KG1 (cell line): Measurements from ENCODE around the gene DYDC1.
"Not testable (repeated sequence)": the region's sequence is repeated elsewhere in the genome, so short reads cannot be mapped to it uniquely, and the experiment has no call there.

Experiments
- DNase-seq: peaks from one replicate; lab custom pipeline; 2025; lab: John Stamatoyannopoulos, UW

Gene DYDC1

GRCh38 chr10:80344276-80344675 is 12.3 kb downstream of the DYDC1 start:
- no peak for DNase-seq

GRCh38 chr10:80333983-80334382 is 22.6 kb downstream of the DYDC1 start:
- no peak for DNase-seq

- no peak for DNase-seq
These were observed 31.6 kb downstream of the DYDC1 start for GRCh38 chr10:80324891-80325364.

GRCh38 chr10:80324086-80324485 is 32.5 kb downstream of the DYDC1 start:
- no peak for DNase-seq

GRCh38 chr10:80323311-80323710 is 33.2 kb downstream of the DYDC1 start:
- no peak for DNase-seq

- no peak for DNase-seq
These were observed 33.8 kb downstream of the DYDC1 start for GRCh38 chr10:80322711-80323110.

- DNase-seq: no peak
These were observed 34.4 kb downstream of the DYDC1 start for GRCh38 chr10:80322158-80322557.

- no peak for DNase-seq
These were observed 35.4 kb downstream of the DYDC1 start for GRCh38 chr10:80321183-80321582.

GRCh38 chr10:80320377-80320776 is 36.2 kb downstream of the DYDC1 start:
- DNase-seq: no peak

- no peak for DNase-seq
These were observed 36.7 kb downstream of the DYDC1 start for GRCh38 chr10:80319725-80320290.

- no peak for DNase-seq
These were observed 37.2 kb downstream of the DYDC1 start for GRCh38 chr10:80319318-80319717.

GRCh38 chr10:80318742-80319141 is 37.8 kb downstream of the DYDC1 start:
- no peak for DNase-seq

GRCh38 chr10:80315391-80315790 is 41.2 kb downstream of the DYDC1 start:
- DNase-seq: no peak

GRCh38 chr10:80313523-80313922 is 43.0 kb downstream of the DYDC1 start:
- DNase-seq: no peak

- not testable (repeated sequence) for DNase-seq
These were observed 50.6 kb downstream of the DYDC1 start for GRCh38 chr10:80305989-80306388.

GRCh38 chr10:80296942-80297341 is 59.6 kb downstream of the DYDC1 start:
- no peak for DNase-seq

- no peak for DNase-seq
These were observed 63.8 kb downstream of the DYDC1 start for GRCh38 chr10:80292607-80293239.

- no peak for DNase-seq
These were observed 65.9 kb downstream of the DYDC1 start for GRCh38 chr10:80290474-80291220.

- no peak for DNase-seq
These were observed 66.9 kb downstream of the DYDC1 start, which contains the start of gene MAT1A for GRCh38 chr10:80289451-80290287. TSS of gene MAT1A (minus strand) at chr10:80289658. CDS start at chr10:80289423, 235 bp downstream.

GRCh38 chr10:80288849-80289248 is 67.7 kb downstream of the DYDC1 start:
- no peak for DNase-seq
